ENCODE results near the gene MEGF8. TPM values are rescaled to one million over a fixed set of nuclear protein-coding genes. Genes with fewer than 3 reads are reported as not detected.

MEGF8 gene
- total and polyA plus RNA-seq, 12 donors = 7.2 to 51.9 (median 29.7) TPM

DNA sequence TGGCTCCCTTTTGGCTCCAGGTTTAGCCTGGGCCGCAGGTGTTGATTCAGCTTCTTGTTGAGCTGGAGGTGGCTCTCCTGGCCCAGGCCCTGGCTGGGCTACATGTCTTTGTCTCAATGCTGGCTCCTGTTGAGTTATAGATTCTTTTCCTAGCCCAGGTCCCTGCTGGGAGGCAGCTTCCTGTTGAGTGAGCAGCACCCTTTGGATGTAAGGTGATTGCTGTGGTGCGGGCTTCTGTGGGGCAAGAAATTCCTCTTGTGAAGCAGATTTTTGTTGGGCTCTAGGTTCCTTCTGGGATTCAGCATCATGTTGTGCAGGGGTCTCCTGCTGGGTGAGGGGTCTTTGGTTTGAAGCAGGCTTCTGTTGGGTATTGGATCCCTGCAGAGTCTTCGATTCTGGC, 101.2 kb downstream of the MEGF8 start:
- Histone ChIP-seq H3K27me3 (no peaks in the 10 kb centered on the region), H3K4me3 (no peak overlapping the region), H3K36me3 (replicated peaks in 1 of 2) (no peaks in the 10 kb centered on the region), H3K27ac (no peak overlapping the region), H3K4me1 (replicated peaks in 1 of 2) (peaks cover 21 to 26% of the 10 kb centered on the region in 2 donors), H3K9me3 (replicated peaks in 1 of 3) (no peaks in the 10 kb centered on the region)
- intact Hi-C loops (cut with DNase I) = no loop called here
- DNase-seq = no peak
- TF ChIP-seq CTCF (IDR thresholded peaks at IDR 0.05) (no peak), POLR2A (IDR thresholded peaks at IDR 0.05) (no peak)
- 88 to 97% (median 96%) methylated on average over 1 to 3 of the region's 3 CpGs for WGBS, 4 donors

DNA sequence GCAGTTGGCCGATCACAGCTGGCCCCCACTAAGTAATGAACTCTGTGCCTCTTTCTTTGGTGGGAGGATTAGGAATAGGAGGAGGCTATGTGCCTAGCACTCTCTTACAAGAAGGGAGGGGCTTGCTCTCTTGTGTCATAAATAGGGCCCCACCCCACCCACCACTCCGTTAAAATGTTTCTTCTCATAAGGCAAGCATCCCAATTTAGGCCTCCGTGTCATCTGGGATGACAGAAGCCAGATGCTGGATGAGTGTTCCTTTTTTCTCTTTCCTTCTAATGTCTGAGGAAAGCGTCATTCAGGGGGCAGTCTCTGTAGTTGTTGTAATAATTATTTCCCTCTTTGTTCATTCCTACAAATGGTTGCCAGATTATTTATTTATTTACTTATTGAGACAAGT, 101.9 kb downstream of the MEGF8 start, which contains the start of gene LIPE:
LIPE (minus strand) TSS at position 76 of the 400 bp plus-strand sequence. CDS start 239 bp downstream, outside the sequence.
- TF ChIP-seq POLR2A (IDR thresholded peaks at IDR 0.05) (no peak), CTCF (IDR thresholded peaks at IDR 0.05) (no peak)
- H3K4me3 ChIP-seq = no peak within 1 kb of the TSS
- WGBS, 4 donors = 80 to 88% (median 86%) methylated on average over 4 of the region's 4 CpGs
- no peaks in the 10 kb centered on the region for H3K27me3 ChIP-seq
- intact Hi-C loops (cut with DNase I) = no loop called here
- peak within 1 kb of the TSS in 1 of 5 donors; percentile 21 for H3K27ac ChIP-seq
- peaks cover 15 to 20% of the 10 kb centered on the region in 2 donors for H3K4me1 ChIP-seq (replicated peaks in 1 of 2)
- no peak for DNase-seq
- H3K9me3 ChIP-seq (replicated peaks in 1 of 3) = no peaks in the 10 kb centered on the region
- H3K36me3 ChIP-seq (replicated peaks in 1 of 2) = no peaks in the 10 kb centered on the region

Small RNAs within 50 kb of the gene (microRNA-seq; reads per million reads assigned to microRNA genes)
- gene MIR8077 = 0 to 0.38 (median 0) reads per million in 3 donors

Small RNAs within 50 kb of the gene (small RNA-seq; reads per million reads assigned to genes)
- 0 reads per million in 2 donors for gene MIR8077

Other genes starting within 250 kb of the MEGF8 start
- 10 to 100 TPM in 7 of 9 donors, 1 to 10 TPM in 2; 6.4 to 16.9 (median 13.2) TPM for gene ZNF574, start 249.5 kb upstream of the MEGF8 start, total RNA-seq
- gene ZNF574, start 249.5 kb upstream of the MEGF8 start, polyA plus RNA-seq = 1 to 10 TPM; 2.7 to 7.9 (median 5.4) TPM
- 1 to 10 TPM in 8 of 9 donors, under 1 TPM in 1; 0.72 to 4.9 (median 2.9) TPM for gene POU2F2, start 193.2 kb upstream of the MEGF8 start, total RNA-seq
- gene POU2F2, start 193.2 kb upstream of the MEGF8 start, polyA plus RNA-seq = 10 to 100 TPM in 1 of 3 donors, 1 to 10 TPM in 2; 4.2 to 17.2 (median 6.8) TPM
- gene DEDD2, start 108.0 kb upstream of the MEGF8 start, total RNA-seq = 10 to 100 TPM; 27.1 to 54.8 (median 32.0) TPM
- gene DEDD2, start 108.0 kb upstream of the MEGF8 start, polyA plus RNA-seq = 10 to 100 TPM; 26.0 to 39.9 (median 26.2) TPM
- gene ZNF526, start 105.3 kb upstream of the MEGF8 start, total RNA-seq = 10 to 100 TPM in 2 of 9 donors, 1 to 10 TPM in 7; 4.2 to 12.5 (median 8.9) TPM
- 1 to 10 TPM; 2.0 to 5.1 (median 2.9) TPM for gene ZNF526, start 105.3 kb upstream of the MEGF8 start, polyA plus RNA-seq
- gene GSK3A, start 83.0 kb upstream of the MEGF8 start, total RNA-seq = 10 to 100 TPM; 19.5 to 61.9 (median 41.3) TPM
- 10 to 100 TPM; 51.0 to 94.9 (median 65.5) TPM for gene GSK3A, start 83.0 kb upstream of the MEGF8 start, polyA plus RNA-seq
- 10 to 100 TPM; 11.4 to 71.2 (median 55.0) TPM for gene ERF, start 70.5 kb upstream of the MEGF8 start, total RNA-seq
- gene ERF, start 70.5 kb upstream of the MEGF8 start, polyA plus RNA-seq = 100 to 1,000 TPM in 1 of 3 donors, 10 to 100 TPM in 2; 14.3 to 147 (median 44.1) TPM
- 100 to 1,000 TPM in 1 of 9 donors, 10 to 100 TPM in 8; 11.9 to 119 (median 72.1) TPM for gene CIC, start 56.4 kb upstream of the MEGF8 start, total RNA-seq
- gene CIC, start 56.4 kb upstream of the MEGF8 start, polyA plus RNA-seq = 100 to 1,000 TPM in 1 of 3 donors, 10 to 100 TPM in 2; 13.3 to 171 (median 61.7) TPM
- gene PRR19, start 23.5 kb upstream of the MEGF8 start, total RNA-seq = 1 to 10 TPM in 7 of 9 donors, under 1 TPM in 2; 0.61 to 2.5 (median 1.6) TPM
- 1 to 10 TPM in 2 of 3 donors, under 1 TPM in 1; 0.51 to 2.3 (median 1.2) TPM for gene PRR19, start 23.5 kb upstream of the MEGF8 start, polyA plus RNA-seq
- 10 to 100 TPM; 22.7 to 59.8 (median 33.6) TPM for gene PAFAH1B3, start 23.0 kb upstream of the MEGF8 start, total RNA-seq
- gene PAFAH1B3, start 23.0 kb upstream of the MEGF8 start, polyA plus RNA-seq = 10 to 100 TPM; 15.9 to 56.4 (median 37.0) TPM
- gene TMEM145, start 12.3 kb upstream of the MEGF8 start, total RNA-seq = 1 to 10 TPM in 5 of 9 donors, under 1 TPM in 1, not detected in 3; 0.94 to 5.9 (median 2.8) TPM
- 10 to 100 TPM in 1 of 3 donors, 1 to 10 TPM in 2; 4.5 to 31.7 (median 5.4) TPM for gene TMEM145, start 12.3 kb upstream of the MEGF8 start, polyA plus RNA-seq
- 1 to 10 TPM in 6 of 9 donors, under 1 TPM in 1, not detected in 2; 0.78 to 4.7 (median 3.4) TPM for gene CNFN, start 64.7 kb downstream of the MEGF8 start, total RNA-seq
- 10 to 100 TPM in 1 of 3 donors, 1 to 10 TPM in 2; 1.2 to 20.9 (median 7.4) TPM for gene CNFN, start 64.7 kb downstream of the MEGF8 start, polyA plus RNA-seq
- gene LIPE, start 101.8 kb downstream of the MEGF8 start, total RNA-seq = 100 to 1,000 TPM in 1 of 9 donors, 10 to 100 TPM in 8; 11.2 to 230 (median 39.5) TPM
- 100 to 1,000 TPM in 1 of 3 donors, 10 to 100 TPM in 2; 29.9 to 204 (median 68.6) TPM for gene LIPE, start 101.8 kb downstream of the MEGF8 start, polyA plus RNA-seq
- under 1 TPM in 3 of 9 donors, not detected in 6; 0.28 to 0.50 (median 0.34) TPM for gene CXCL17, start 117.3 kb downstream of the MEGF8 start, total RNA-seq
- gene CXCL17, start 117.3 kb downstream of the MEGF8 start, polyA plus RNA-seq = under 1 TPM in 1 of 3 donors, not detected in 2; 0.27 TPM
- 10 to 100 TPM; 12.1 to 35.2 (median 26.0) TPM for gene CEACAM1, start 202.8 kb downstream of the MEGF8 start, total RNA-seq
- 10 to 100 TPM; 15.5 to 59.5 (median 17.7) TPM for gene CEACAM1, start 202.8 kb downstream of the MEGF8 start, polyA plus RNA-seq